ENCODE results near the gene TESK1.

TESK1 gene

DNA sequence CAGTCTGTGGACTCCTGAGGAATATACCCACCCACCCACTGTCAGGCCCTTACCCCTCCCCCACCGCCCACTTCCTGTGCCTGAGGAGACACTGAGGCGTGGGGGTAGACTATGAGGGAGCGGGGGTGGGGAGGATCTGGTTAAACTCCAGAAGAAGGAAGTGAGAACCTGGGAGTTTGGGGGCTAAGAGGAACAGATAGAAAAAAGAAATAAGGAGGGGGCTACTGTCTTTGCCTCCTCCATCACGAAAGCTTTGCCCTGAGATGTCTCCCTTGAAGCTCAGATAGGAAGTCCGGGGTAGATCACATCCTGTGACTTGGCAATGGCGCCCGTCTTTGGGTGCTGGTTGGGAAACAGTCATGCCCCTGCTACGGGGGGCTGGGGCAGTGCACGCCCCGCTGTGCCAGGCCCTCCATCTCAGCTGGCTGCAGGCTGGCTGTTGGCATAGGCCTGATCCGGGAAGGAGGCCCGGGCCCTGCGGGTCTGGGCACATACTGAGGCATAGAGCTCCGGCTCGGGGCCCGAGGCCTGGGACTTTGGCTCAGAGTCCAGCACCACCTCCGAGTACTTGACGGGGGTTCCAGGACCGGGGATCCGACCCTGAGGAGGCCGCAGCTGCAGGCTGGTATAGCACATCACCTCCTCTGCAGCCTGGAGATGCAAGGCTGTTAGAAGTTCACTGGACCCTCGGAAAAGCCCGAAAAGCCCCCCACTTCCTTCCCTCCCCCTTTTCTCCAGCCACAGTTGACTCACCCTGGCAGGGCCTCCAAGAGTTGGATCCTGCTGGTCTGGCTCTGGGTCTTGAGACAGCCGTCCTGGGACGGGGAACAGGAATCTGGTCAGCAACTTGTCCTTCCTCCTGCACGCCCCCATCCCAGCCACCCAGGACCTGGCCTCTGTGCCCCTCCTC is 44.6 kb downstream of the TESK1 start:
- DNase-seq, result peak; percentile 39 to 57

DNA sequence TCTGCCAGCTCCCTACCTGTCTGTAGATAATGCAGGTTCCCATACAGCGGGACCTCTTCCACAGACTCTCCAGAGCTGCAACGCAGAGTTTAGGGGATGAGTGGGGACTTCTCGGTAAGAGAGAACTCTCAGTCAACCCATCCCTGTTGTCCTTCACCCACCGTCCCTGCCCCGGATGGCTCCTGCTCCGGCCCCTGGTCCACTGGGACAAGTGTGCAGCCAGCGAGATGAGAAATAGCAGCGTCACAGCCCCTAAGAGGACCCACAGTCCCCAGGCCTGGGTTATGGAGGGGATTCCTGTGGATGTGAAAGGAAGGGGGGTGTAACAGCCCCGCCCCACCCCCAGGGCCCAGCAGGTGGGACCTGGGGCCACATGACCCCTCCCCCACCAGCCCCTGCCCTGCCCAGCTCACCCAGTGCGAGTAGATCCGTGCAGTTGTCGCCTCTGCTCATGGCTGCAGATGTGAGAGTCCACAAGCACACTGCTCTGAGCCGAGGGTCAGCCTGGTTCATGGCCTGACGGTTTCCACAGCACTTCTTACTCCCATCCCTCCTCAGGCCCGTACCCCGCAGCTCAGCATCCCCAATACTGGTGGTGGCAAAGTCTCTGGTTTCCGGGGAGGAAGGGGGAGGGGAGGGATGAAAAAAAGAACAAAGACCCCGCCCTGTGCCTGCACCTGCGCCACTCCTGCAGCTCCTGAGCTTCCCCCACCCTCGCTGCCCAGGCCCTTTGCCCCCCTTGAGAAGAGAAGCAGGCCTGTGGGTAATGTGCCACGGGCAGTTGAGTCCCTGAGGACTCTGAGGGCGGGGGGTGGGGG is 45.5 kb downstream of the TESK1 start, which contains the start of gene SIT1:
Gene SIT1, minus strand, starts transcription at position 591 of the 818 bp plus-strand sequence. Its CDS starts 78 bp downstream, at position 513.
- DNase-seq, result no peak

DNA sequence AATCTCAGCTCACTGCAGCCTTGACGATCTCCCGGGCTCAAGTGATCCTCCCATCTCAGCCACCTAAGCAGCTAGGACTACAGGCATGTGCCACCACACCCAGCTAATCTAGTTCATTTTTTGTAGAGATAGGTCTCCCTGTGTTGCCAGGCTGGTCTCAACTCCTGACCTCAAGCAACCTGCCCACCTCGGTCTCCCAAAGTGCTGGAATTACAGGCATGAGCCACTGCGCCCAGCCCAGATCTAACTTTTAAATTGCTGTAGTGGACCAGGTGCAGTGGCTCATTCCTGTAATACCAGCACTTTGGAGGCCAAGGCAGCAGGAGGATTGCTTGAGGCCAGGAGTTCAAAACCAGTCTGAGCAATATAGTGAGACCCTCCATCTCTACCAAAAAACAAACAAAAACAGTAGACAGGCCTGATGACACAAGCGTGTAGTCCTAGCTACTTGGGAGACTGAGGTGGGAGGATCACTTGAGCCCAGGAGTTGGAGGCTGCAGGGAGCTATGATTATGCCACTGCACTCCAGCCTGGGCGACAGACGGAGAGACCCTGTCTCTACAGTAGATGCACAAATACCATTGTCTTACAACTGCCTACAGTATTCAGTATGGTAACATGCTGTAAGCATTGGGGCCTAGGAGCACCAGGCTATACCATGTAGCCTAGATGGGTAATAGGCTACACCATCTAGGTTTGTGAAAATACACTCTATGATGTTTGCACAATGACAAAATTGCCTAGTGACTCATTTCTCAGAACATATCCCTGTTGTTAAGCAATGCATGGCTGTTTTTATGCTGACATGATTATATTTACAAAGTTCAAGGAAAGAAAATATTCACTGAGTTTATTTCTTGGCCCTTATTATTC is 47.1 kb downstream of the TESK1 start:
- no peak for DNase-seq

DNA sequence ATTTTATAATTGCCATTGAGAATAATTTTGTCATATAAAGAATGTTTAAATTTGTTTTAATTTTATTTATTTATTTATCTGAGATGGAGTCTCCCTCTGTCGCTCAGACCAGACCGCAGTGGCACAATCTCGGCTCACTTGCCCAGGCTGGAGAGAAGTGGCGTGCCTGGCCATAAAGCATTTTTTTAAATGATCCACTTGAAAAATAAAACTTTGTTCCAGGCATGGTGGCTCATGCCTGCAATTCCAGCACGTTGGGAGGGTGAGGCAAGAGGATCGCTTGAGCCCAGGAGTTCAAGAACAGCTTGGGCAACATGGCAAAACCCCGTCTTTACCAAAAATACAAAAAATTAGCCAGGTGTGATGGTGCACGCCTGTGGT is 47.8 kb downstream of the TESK1 start:
- DNase-seq, result no peak

DNA sequence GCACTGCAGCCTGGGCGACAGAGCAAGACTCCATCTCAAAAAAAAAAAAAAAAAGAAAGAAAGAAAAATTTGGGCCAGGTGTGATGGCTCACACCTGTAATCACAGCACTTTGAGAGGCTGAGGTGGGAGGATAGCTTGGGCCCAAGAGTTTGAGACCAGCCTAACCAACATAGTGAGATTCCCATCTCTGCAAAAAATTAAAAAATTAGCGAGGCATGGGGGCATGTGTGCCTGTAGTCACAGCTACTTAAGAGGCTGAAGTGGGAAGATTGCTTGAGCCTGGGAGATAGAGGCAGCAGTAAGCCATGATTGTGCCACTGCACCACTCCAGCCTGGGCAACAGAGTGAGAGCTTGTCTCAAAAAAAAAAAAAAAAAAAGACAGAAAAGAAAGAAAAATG is 48.5 kb downstream of the TESK1 start:
- no peak for DNase-seq

DNA sequence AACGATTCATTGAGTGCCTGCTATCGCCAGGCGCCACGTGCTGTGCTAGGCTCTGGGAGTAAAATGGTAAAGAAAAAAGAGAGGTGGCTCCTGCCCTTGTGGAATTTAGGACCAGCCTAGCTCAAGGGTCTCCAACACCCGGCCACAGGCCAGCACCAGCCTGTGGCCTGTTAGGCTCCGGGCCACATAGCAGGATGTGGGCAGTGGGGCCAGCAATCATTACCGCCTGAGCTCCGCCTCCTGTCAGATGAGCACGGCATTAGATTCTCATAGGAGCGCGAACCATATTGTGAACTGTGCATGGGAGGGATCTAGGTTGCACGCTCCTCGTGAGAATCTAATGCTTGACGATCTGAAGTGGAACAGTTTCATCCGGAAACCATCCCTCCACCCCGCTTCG is 51.3 kb downstream of the TESK1 start:
- no peak for DNase-seq

DNA sequence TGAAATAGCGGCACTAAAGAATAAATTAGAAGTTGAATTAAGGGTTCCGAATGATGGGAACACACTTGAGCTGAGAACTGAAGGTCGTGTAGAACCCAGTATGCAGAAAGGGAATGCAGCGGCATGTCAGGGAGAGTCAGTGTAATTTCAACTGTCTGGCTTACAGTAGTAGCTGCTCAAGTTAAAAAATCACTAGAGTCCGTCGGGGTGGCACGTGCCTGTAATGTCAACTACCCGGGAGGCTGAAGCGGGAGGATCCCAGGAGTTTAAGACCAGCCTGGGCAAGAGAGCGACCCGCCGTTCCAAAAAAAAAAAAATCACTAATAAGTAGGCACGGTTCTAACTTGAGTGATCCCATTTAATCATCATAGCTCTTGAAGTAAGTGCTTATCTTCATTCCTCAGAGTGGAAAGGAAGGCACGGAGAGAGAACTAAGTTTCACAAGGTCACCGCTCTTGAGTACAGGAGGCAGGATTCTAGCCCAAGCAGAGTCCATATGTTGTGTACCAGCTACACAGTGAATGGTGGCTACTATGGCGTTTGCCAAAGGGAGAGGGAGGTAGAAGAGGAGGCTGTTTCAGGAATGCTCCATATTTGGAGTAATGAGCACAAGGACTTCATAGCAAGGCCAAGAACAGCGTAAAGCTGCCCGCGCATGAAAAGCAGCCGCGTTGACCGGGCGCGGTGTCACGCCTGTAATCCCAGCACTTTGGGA is 51.9 kb downstream of the TESK1 start:
- DNase-seq, result peak in 1 of 2 experiments; percentile 35

DNA sequence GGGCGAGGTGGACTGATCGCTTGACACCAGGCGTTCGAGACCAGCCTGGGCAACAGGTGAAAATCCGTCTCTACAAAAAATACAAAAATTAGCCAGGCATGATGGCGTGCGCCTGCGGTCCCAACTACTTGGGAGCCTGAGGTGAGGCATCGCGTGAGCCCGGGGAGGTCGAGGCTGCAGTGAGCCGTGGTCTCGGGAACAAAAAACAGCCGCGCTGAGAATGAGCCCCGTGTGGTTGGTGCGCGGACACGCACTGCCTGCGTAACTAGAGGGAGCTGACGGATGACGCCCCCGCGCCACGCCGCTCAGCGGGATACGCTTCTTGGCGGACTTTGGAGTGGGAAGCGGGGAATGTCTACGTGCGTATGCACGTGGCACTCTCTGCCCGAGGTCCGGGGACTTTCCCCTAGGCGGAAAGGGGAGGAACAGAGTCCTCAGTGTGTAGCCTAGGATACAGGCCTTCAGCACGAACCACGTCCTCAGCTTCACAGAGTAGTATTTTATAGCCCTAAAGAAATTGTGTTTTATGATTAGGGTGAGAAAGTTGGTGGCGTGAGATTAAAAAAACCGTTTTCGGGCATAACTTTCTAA is 52.6 kb downstream of the TESK1 start, which contains the start of gene RMRP:
Gene RMRP, minus strand, starts transcription at position 474 of the 591 bp plus-strand sequence.
- DNase-seq, result peak; percentile 97

DNA sequence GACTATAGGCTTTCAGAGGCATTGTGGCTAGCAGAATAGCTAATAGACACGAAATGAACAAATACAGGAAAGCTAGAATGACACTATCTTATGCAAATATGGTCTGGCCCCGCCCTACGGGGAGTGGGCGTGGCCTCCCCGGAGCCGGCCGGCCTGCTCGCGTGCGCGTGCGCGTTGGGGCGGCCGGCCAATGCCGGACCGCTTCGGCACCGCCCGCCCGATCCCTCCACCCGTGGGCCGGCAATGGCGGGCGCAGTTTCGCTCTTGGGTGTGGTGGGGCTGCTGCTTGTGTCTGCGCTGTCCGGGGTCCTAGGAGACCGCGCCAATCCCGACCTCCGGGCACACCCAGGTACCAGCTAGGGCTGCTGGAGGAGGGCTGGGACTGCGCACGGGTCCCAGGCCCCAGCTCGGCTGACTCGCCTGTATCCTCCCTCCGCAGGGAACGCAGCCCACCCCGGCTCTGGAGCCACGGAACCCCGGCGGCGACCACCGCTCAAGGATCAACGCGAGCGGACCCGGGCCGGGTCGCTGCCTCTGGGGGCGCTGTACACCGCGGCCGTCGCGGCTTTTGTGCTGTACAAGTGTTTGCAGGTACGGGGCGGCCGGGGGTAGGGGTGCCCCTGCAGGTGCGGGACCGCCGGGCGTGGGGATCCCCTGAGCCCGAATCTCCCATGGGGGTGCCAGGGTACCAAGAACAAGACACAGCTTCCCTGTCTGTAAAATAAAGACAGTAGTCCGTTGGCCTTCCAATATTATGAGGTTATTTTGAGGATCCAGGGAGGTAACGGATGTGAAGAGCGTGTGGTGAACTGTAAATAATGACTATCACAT is 53.3 kb downstream of the TESK1 start, which contains the start of gene CCDC107:
Gene CCDC107, plus strand, starts transcription at position 156 of the 831 bp plus-strand sequence. Its CDS starts 88 bp downstream, at position 244.
- DNase-seq, result peak; percentile 68 to 69

DNA sequence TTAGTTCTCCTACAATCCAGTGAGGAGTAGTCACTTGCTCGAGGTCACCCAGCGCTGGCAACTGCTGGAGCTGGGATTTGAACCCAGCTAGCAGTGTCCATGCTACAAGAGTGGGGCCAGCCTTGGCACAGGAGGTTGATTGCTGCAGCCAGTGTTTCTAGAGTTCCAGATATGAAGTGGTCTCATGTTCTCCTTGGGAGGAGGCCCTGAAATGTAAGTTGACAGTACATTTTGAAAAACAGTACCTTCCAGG is 53.8 kb downstream of the TESK1 start:
- DNase-seq, result peak; percentile 47 to 59

DNA sequence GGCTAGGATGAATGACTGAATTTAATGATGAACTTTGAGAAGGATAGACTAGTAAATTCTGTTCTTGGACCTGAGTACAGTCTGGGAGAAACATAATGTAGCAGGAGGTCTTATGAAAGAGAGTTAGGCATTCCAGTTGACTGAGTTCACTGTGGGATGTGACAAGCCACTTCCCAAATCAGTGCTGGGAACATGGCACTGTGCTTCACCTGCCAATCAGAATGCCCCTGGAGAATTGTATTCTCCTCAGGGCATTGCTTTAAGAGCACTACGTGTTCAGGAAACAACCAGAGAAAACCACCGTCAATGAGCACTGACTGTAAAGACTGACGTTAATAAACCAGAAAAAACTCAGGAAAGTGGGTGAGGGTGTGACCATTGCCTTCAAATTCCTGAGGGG is 54.3 kb downstream of the TESK1 start:
- DNase-seq, result no peak
